Sigmoid colon (tissue), 7 donors: ENCODE results near the gene HAAO. TPM values are rescaled to one million over a fixed set of nuclear protein-coding genes. Genes with fewer than 3 reads are reported as not detected.
A peak's percentile ranks its signal among the peaks of the same experiment; 100 is the strongest.

Source experiments
- DNase-seq: peaks from one replicate; pipeline ENCODE4 v3.0.0-alpha.2; 2019
- H3K27ac ChIP-seq, 4 donors: fragments of 200-600 bp; sonication (generic); one replicate each; pipeline ENCODE4 v1.5.1; 2016 to 2019; ENCODE audit warnings: mild to moderate bottlenecking in 1 of 4
- H3K27me3 ChIP-seq, 3 donors: fragments of 200-600 bp; sonication (generic); one replicate each; pipeline ENCODE4 v1.5.1; 2019; ENCODE audit warnings: mild to moderate bottlenecking in 1 of 3
- H3K36me3 ChIP-seq, 4 donors: fragments of 200-600 bp; sonication (generic); one replicate each; pipeline ENCODE4 v1.5.1; 2016 to 2019
- H3K4me1 ChIP-seq, 4 donors: fragments of 200-600 bp; sonication (generic); one replicate each; pipeline ENCODE4 v1.5.1; 2017 to 2019
- H3K4me3 ChIP-seq, 4 donors: fragments of 200-600 bp; sonication (generic); one replicate each; pipeline ENCODE4 v1.5.1; 2017 to 2019; ENCODE audit warnings: mild to moderate bottlenecking in 2 of 4, moderate library complexity in 1 of 4
- H3K9me3 ChIP-seq, 4 donors: fragments of 200-600 bp in 3 of 4; sonication (generic) in 3 of 4; one replicate each; pipeline versions ENCODE4 v1.5.1 to v1.6.1; 2013 to 2019
- CTCF ChIP-seq, 4 experiments: fragments of 450-650 bp in 3 of 4; fragments of 200-600 bp in 1 of 4; IDR thresholded peaks; one replicate each; pipeline ENCODE4 v1.5.1; 2016 to 2019; ENCODE audit warnings: antibody characterized with exemption in 4 of 4, mild to moderate bottlenecking in 3 of 4, moderate library complexity in 2 of 4
- EP300 ChIP-seq, 4 donors: sonication (generic); formaldehyde crosslinking; IDR thresholded peaks; one replicate each; pipeline ENCODE4 v1.6.1; 2017; ENCODE audit warnings: antibody characterized with exemption in 4 of 4
- POLR2A ChIP-seq, 2 donors: fragments of 450-650 bp; IDR thresholded peaks; one replicate each; pipeline ENCODE4 v1.6.1; 2016; ENCODE audit warnings: antibody characterized with exemption in 2 of 2, mild to moderate bottlenecking in 2 of 2, moderate library complexity in 2 of 2
- POLR2AphosphoS5 ChIP-seq, 4 donors: sonication (generic); formaldehyde crosslinking; IDR thresholded peaks; one replicate each; pipeline ENCODE4 v1.6.1; 2017; ENCODE audit warnings: antibody characterized with exemption in 4 of 4
- WGBS, 2 donors: extraction: QIAGEN DNeasy Blood & Tissue Kit; methylation state at CpG; one replicate each; pipeline ENCODE4 v1.1.7; 2013; 5-methylcytosine and 5-hydroxymethylcytosine counted together
- intact Hi-C: fragments of 100-400 bp; cut with DNase I; formaldehyde crosslinking; loops from one replicate; pipeline ENCODE4 v1.15.1; 2023
- polyA plus RNA-seq, 3 donors: library from polyadenylated mRNA; stranded (reverse); fragments of 200-250 nt; gene quantifications; one replicate each; pipeline ENCODE4 v1.2.3, GENCODE V29; 2013
- total RNA-seq, 4 donors: library from RNA; depleted of rRNA; stranded (reverse); fragments of >200 nt; gene quantifications; one replicate each; pipeline ENCODE4 v1.1.0, GENCODE V29; 2016
- donor health status: healthy with polysubstance abuse.
- donor health status: Bipolar disorder and iron deficiency.
- donor health status: healthy.

HAAO gene
- total and polyA plus RNA-seq, 7 donors, result 2.5 to 37.9 (median 5.6) TPM

- intact Hi-C loops, result no loop called here
- peaks cover 0 to 10% (median 2%) of the 10 kb centered on the region in 4 donors for H3K4me1 ChIP-seq
- no peak overlapping the region for H3K4me3 ChIP-seq
- peak; percentile 75 for DNase-seq
- H3K27me3 ChIP-seq, result no peaks in the 10 kb centered on the region
- peak overlapping the region in 2 of 4 donors; percentile 51 to 61 for H3K27ac ChIP-seq
- TF ChIP-seq EP300 (IDR thresholded peaks at IDR 0.05) (no peak), POLR2AphosphoS5 (IDR thresholded peaks at IDR 0.05) (peak in 1 of 4 donors; percentile 6)
- H3K36me3 ChIP-seq, result no peaks in the 10 kb centered on the region
- no peaks in the 10 kb centered on the region for H3K9me3 ChIP-seq
- WGBS, 2 donors, result 91 to 95% methylated on average over 5 of the region's 5 CpGs
Observed at GRCh38 chr2:42771546-42772153, 20.7 kb downstream of the HAAO start.

- H3K36me3 ChIP-seq, result no peaks in the 10 kb centered on the region
- intact Hi-C loops, result no loop called here
- 85 to 89% methylated on average over 19 of the region's 19 CpGs for WGBS, 2 donors
- peaks cover 0 to 10% (median 2%) of the 10 kb centered on the region in 4 donors for H3K4me1 ChIP-seq
- H3K4me3 ChIP-seq, result no peak overlapping the region
- no peaks in the 10 kb centered on the region for H3K27me3 ChIP-seq
- H3K27ac ChIP-seq, result no peak overlapping the region
- DNase-seq, result peak; percentile 69
- no peaks in the 10 kb centered on the region for H3K9me3 ChIP-seq
- TF ChIP-seq EP300 (IDR thresholded peaks at IDR 0.05) (no peak), POLR2A (IDR thresholded peaks at IDR 0.05) (no peak), CTCF (IDR thresholded peaks at IDR 0.05) (peak in 1 of 4 experiments; percentile 21), POLR2AphosphoS5 (IDR thresholded peaks at IDR 0.05) (no peak)
Observed at GRCh38 chr2:42770288-42771131, 21.9 kb downstream of the HAAO start.

GRCh38 chr2:42769583-42770287, 22.6 kb downstream of the HAAO start:
- 96 to 97% methylated on average over 10 of the region's 10 CpGs for WGBS, 2 donors
- intact Hi-C loops, result no loop called here
- TF ChIP-seq POLR2AphosphoS5 (IDR thresholded peaks at IDR 0.05) (no peak), CTCF (IDR thresholded peaks at IDR 0.05) (no peak), EP300 (IDR thresholded peaks at IDR 0.05) (no peak), POLR2A (IDR thresholded peaks at IDR 0.05) (no peak)
- DNase-seq, result no peak
- H3K36me3 ChIP-seq, result no peaks in the 10 kb centered on the region
- no peaks in the 10 kb centered on the region for H3K9me3 ChIP-seq
- H3K4me3 ChIP-seq, result no peak overlapping the region
- peaks cover 0 to 10% (median 2%) of the 10 kb centered on the region in 4 donors for H3K4me1 ChIP-seq
- no peaks in the 10 kb centered on the region for H3K27me3 ChIP-seq
- no peak overlapping the region for H3K27ac ChIP-seq

GRCh38 chr2:42768706-42769256, 23.6 kb downstream of the HAAO start:
- H3K36me3 ChIP-seq, result no peaks in the 10 kb centered on the region
- H3K4me1 ChIP-seq, result peaks cover 0 to 10% (median 2%) of the 10 kb centered on the region in 4 donors
- H3K9me3 ChIP-seq, result no peaks in the 10 kb centered on the region
- no peak for DNase-seq
- intact Hi-C loops, result no loop called here
- no peaks in the 10 kb centered on the region for H3K27me3 ChIP-seq
- no peak for TF ChIP-seq CTCF (IDR thresholded peaks at IDR 0.05)
- TF ChIP-seq POLR2AphosphoS5 (IDR thresholded peaks at IDR 0.05), result no peak
- TF ChIP-seq EP300 (IDR thresholded peaks at IDR 0.05), result no peak
- TF ChIP-seq POLR2A (IDR thresholded peaks at IDR 0.05), result no peak
- 64% methylated on average over 3 of the region's 3 CpGs for WGBS, 2 donors
- H3K27ac ChIP-seq, result no peak overlapping the region
- no peak overlapping the region for H3K4me3 ChIP-seq
